ENCODE measurements around the gene SPESP1.

SPESP1 gene

DNA sequence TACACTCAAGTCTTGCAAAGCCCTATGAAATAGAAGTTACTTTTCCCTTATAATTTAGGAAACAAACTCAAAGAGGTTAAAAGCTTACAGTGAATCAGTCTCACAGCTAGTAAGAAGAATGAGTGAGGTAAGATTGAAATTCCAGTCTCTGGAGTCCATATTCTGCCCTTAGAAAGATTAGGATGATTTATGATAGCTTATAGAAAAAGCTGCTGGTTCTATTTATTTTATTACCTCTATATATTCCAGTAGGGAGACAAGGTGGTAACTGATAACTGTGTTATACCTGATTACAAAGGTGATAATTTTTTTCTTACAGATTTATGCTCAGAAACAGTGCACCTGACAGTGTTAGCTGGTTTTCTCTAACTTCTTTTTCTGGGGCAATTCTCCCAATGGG, 34.1 kb upstream of the SPESP1 start:
- H3K9me3 ChIP-seq (ENCODE audit: insufficient read depth, low read depth, low read length): no peaks in the 10 kb centered on the region
- H3K79me2 ChIP-seq (ENCODE audit: insufficient read depth, low read length): no peaks in the 10 kb centered on the region
- no peak overlapping the region for H3K9ac ChIP-seq (ENCODE audit: low read depth, low read length, poor library complexity, severe bottlenecking)
- no peaks in the 10 kb centered on the region for H3K27me3 ChIP-seq (ENCODE audit: insufficient read depth, low read length, poor library complexity, severe bottlenecking)
- H3K4me2 ChIP-seq (ENCODE audit: low read depth, low read length, poor library complexity, severe bottlenecking): no peak overlapping the region
- no peaks in the 10 kb centered on the region for H3K9me2 ChIP-seq (replicated peaks; ENCODE audit: low read depth, low read length)
- H3K4me1 ChIP-seq (ENCODE audit: insufficient read depth, low read length, poor library complexity, severe bottlenecking): no peaks in the 10 kb centered on the region
- no peak overlapping the region for H3K4me3 ChIP-seq (ENCODE audit: low read length, poor library complexity, severe bottlenecking)
- H4K20me1 ChIP-seq (ENCODE audit: insufficient read depth, low read length, poor library complexity, severe bottlenecking): no peaks in the 10 kb centered on the region
- H3F3A ChIP-seq (ENCODE audit: low read depth): no peaks in the 10 kb centered on the region
- no peak for TF ChIP-seq EZH2phosphoT487 (IDR thresholded peaks at IDR 0.05; ENCODE audit: borderline replicate concordance)
- TF ChIP-seq, protein P1, sequence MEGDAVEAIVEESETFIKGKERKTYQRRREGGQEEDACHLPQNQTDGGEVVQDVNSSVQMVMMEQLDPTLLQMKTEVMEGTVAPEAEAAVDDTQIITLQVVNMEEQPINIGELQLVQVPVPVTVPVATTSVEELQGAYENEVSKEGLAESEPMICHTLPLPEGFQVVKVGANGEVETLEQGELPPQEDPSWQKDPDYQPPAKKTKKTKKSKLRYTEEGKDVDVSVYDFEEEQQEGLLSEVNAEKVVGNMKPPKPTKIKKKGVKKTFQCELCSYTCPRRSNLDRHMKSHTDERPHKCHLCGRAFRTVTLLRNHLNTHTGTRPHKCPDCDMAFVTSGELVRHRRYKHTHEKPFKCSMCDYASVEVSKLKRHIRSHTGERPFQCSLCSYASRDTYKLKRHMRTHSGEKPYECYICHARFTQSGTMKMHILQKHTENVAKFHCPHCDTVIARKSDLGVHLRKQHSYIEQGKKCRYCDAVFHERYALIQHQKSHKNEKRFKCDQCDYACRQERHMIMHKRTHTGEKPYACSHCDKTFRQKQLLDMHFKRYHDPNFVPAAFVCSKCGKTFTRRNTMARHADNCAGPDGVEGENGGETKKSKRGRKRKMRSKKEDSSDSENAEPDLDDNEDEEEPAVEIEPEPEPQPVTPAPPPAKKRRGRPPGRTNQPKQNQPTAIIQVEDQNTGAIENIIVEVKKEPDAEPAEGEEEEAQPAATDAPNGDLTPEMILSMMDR (conservative IDR thresholded peaks at IDR 0.05; ENCODE audit: low read length): no peak
- H2AFZ ChIP-seq (ENCODE audit: low read length): no peak overlapping the region
- no peaks in the 10 kb centered on the region for H3K36me3 ChIP-seq (ENCODE audit: insufficient read depth, low read length)

DNA sequence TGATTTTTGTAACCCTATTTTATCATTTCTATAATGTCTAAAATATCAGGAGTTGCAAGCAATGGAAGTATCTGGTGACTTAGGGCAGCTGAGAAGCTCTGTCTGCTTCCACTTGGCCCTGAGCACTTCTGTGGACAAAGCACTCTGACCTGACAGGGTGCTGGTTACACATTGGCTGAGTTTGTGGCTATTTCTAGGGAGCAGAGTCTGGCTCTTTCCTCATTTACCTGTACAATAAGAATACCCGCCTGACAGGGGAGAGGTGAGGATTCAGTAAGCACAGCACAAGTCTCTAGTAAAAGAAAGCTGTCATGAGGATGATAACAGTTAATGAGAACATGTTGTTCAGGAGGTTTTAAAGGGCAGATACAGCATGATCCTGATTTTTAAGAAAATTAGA, 33.3 kb upstream of the SPESP1 start:
- no peak overlapping the region for H2AFZ ChIP-seq (ENCODE audit: low read length)
- no peaks in the 10 kb centered on the region for H3K9me2 ChIP-seq (replicated peaks; ENCODE audit: low read depth, low read length)
- H3K27me3 ChIP-seq (ENCODE audit: insufficient read depth, low read length, poor library complexity, severe bottlenecking): no peaks in the 10 kb centered on the region
- H3K4me2 ChIP-seq (ENCODE audit: low read depth, low read length, poor library complexity, severe bottlenecking): no peak overlapping the region
- no peaks in the 10 kb centered on the region for H3K4me1 ChIP-seq (ENCODE audit: insufficient read depth, low read length, poor library complexity, severe bottlenecking)
- no peaks in the 10 kb centered on the region for H3K9me3 ChIP-seq (ENCODE audit: insufficient read depth, low read depth, low read length)
- TF ChIP-seq, protein P1 (conservative IDR thresholded peaks at IDR 0.05; ENCODE audit: low read length): no peak
- TF ChIP-seq EZH2phosphoT487 (IDR thresholded peaks at IDR 0.05; ENCODE audit: borderline replicate concordance): no peak
- no peaks in the 10 kb centered on the region for H3K36me3 ChIP-seq (ENCODE audit: insufficient read depth, low read length)
- H3F3A ChIP-seq (ENCODE audit: low read depth): no peaks in the 10 kb centered on the region
- H3K4me3 ChIP-seq (ENCODE audit: low read length, poor library complexity, severe bottlenecking): no peak overlapping the region
- no peaks in the 10 kb centered on the region for H4K20me1 ChIP-seq (ENCODE audit: insufficient read depth, low read length, poor library complexity, severe bottlenecking)
- no peaks in the 10 kb centered on the region for H3K79me2 ChIP-seq (ENCODE audit: insufficient read depth, low read length)
- no peak overlapping the region for H3K9ac ChIP-seq (ENCODE audit: low read depth, low read length, poor library complexity, severe bottlenecking)

DNA sequence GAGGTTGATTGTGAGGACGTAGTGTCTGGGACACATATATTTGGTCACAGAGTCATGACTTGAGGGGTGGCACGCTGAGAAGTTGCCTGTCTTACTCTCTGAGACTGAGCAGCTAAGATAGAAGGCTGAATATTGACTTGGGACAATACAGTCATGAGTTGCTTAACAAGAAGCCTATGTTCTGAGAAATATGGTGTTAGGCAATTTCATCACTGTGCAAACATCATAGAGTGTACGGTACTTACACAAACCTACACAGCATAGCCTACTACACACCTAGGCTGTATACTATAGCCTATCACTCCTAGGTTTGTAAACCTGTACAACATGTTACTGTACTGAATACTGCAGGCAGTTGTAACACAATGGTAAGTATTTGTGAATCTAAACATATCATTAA, 30.3 kb upstream of the SPESP1 start:
- Histone ChIP-seq H3K4me3 (ENCODE audit: low read length, poor library complexity, severe bottlenecking) (no peak overlapping the region), H3K9me2 (replicated peaks; ENCODE audit: low read depth, low read length) (no peaks in the 10 kb centered on the region), H2AFZ (ENCODE audit: low read length) (no peak overlapping the region), H3K4me1 (ENCODE audit: insufficient read depth, low read length, poor library complexity, severe bottlenecking) (no peaks in the 10 kb centered on the region), H4K20me1 (ENCODE audit: insufficient read depth, low read length, poor library complexity, severe bottlenecking) (no peaks in the 10 kb centered on the region), H3K9ac (ENCODE audit: low read depth, low read length, poor library complexity, severe bottlenecking) (no peak overlapping the region), H3F3A (ENCODE audit: low read depth) (no peaks in the 10 kb centered on the region), H3K79me2 (ENCODE audit: insufficient read depth, low read length) (no peaks in the 10 kb centered on the region), H3K36me3 (ENCODE audit: insufficient read depth, low read length) (no peaks in the 10 kb centered on the region), H3K27me3 (ENCODE audit: insufficient read depth, low read length, poor library complexity, severe bottlenecking) (no peaks in the 10 kb centered on the region), H3K4me2 (ENCODE audit: low read depth, low read length, poor library complexity, severe bottlenecking) (no peak overlapping the region), H3K9me3 (ENCODE audit: insufficient read depth, low read depth, low read length) (no peaks in the 10 kb centered on the region)
- TF ChIP-seq, protein P1 (conservative IDR thresholded peaks at IDR 0.05; ENCODE audit: low read length): no peak
- TF ChIP-seq EZH2phosphoT487 (IDR thresholded peaks at IDR 0.05; ENCODE audit: borderline replicate concordance): no peak
